HepG2 (cell line): ENCODE data around the gene MRPL58. TPM values are rescaled to one million over a fixed set of nuclear protein-coding genes. Genes with fewer than 3 reads are reported as not detected.

ENCODE experiments used
- ATAC-seq: fragments of 200-7000 bp; cut with Tn5 transposase; 3 replicates; pipeline ENCODE4 v1.9.1; 2020; ENCODE audit warnings: mild to moderate bottlenecking, moderate library complexity
- BruUV-seq: library from RNA; stranded (reverse); fragments of 400-500 nt; replicated peaks from 2 replicates; lab custom pipeline; 2021; lab: Mats Ljungman, UMichigan
- CTCF ChIA-PET: fragments of 300-600 bp; formaldehyde crosslinking; extraction: SDS; loops from one replicate; lab custom pipeline; 2021; ENCODE audit warnings: low total read pairs, inconsistent platforms, low intra/inter-chr PET ratio; lab: Yijun Ruan, JAX
- POLR2A ChIA-PET: fragments of 350-600 bp; sonication (Branson Sonifier 250); formaldehyde crosslinking; loops from one replicate; lab custom pipeline; 2020; ENCODE audit warnings: antibody characterized with exemption, inconsistent platforms; lab: Yijun Ruan, JAX
- DNase-seq: peaks from one replicate; pipeline ENCODE4 v3.0.0-alpha.2; 2015; ENCODE audit warnings: low spot score
- FAIRE-seq: peaks from 3 replicates; lab custom pipeline; 2011; peaks lifted over from hg19 to GRCh38; lab: Jason Lieb, UNC
- H2AFZ ChIP-seq: one replicate; pipeline ENCODE4 v1.6.1; 2011; ENCODE audit warnings: low read length, inconsistent platforms
- H3K27ac ChIP-seq: fragments of 300-600 bp; 3 replicates; pipeline ENCODE4 v1.8.0; 2011; ENCODE audit warnings: mixed run types, mild to moderate bottlenecking, mixed read lengths, low read length, inconsistent platforms; ENCODE audit not compliant: insufficient read depth; ENCODE audit errors: extremely low read length
- H3K27me3 ChIP-seq, 2 experiments: fragments of 200-600 bp in 1 of 2; 2 replicates in 1 of 2; 3 replicates in 1 of 2; pipeline versions ENCODE4 v1.6.0 to v1.8.0; 2011; ENCODE audit warnings: low read length in 2 of 2, mild to moderate bottlenecking in 2 of 2, moderate library complexity in 2 of 2, inconsistent platforms in 1 of 2; ENCODE audit not compliant: insufficient read depth in 2 of 2, control insufficient read depth in 1 of 2
- H3K36me3 ChIP-seq, 2 experiments: fragments of 200-600 bp in 1 of 2; replicated peaks in 1 of 2; 2 replicates in 1 of 2; 3 replicates in 1 of 2; pipeline versions ENCODE4 v1.5.1 to v1.8.0; 2011; ENCODE audit warnings: low read length in 2 of 2, inconsistent platforms in 1 of 2; ENCODE audit not compliant: insufficient read depth in 2 of 2, control insufficient read depth in 1 of 2
- H3K4me1 ChIP-seq: 2 replicates; pipeline ENCODE4 v1.5.1; 2012; ENCODE audit warnings: low read length, inconsistent platforms; ENCODE audit not compliant: insufficient read depth
- H3K4me2 ChIP-seq: 2 replicates; pipeline ENCODE4 v1.6.0; 2011; ENCODE audit warnings: low read depth, low read length, inconsistent platforms
- H3K4me3 ChIP-seq, 3 experiments: fragments of 200-600 bp in 1 of 3; sonication (generic), shearing (Covaris generic) in 1 of 3; replicated peaks in 1 of 3; 2 replicates each; pipeline ENCODE4 v1.5.1; 2011 to 2016; ENCODE audit warnings: low read length in 3 of 3, inconsistent platforms in 2 of 3, low read depth in 2 of 3, mild to moderate bottlenecking in 2 of 3, control low read depth in 1 of 3, mixed read lengths in 1 of 3; ENCODE audit not compliant: insufficient read depth in 1 of 3
- H3K79me2 ChIP-seq: one replicate; pipeline ENCODE4 v1.6.1; 2011; ENCODE audit warnings: low read length, inconsistent platforms; ENCODE audit not compliant: insufficient read depth
- H3K9ac ChIP-seq: 2 replicates; pipeline ENCODE4 v1.6.0; 2011; ENCODE audit warnings: mild to moderate bottlenecking, low read depth, low read length, inconsistent platforms; ENCODE audit not compliant: insufficient read depth
- H3K9me3 ChIP-seq: 2 replicates; pipeline ENCODE4 v1.5.1; 2012; ENCODE audit warnings: mild to moderate bottlenecking, low read length
- H4K20me1 ChIP-seq: 2 replicates; pipeline ENCODE4 v1.6.0; 2011; ENCODE audit warnings: inconsistent platforms, mild to moderate bottlenecking, low read length, moderate library complexity; ENCODE audit not compliant: insufficient read depth
- EEA1 ChIP-seq: sonication (generic); formaldehyde crosslinking; IDR thresholded peaks from 2 replicates; pipeline ENCODE4 v1.5.1; 2020; ENCODE audit warnings: mild to moderate bottlenecking, missing genetic modification reagents, borderline replicate concordance
- HMGXB4 ChIP-seq, 2 experiments: sonication (generic) in 1 of 2; formaldehyde crosslinking in 1 of 2; IDR thresholded peaks; 2 replicates each; pipeline versions ENCODE4 v1.4.0 to v1.6.1; 2018 to 2020; ENCODE audit warnings: missing genetic modification reagents in 2 of 2, borderline replicate concordance in 1 of 2, low read depth in 1 of 2, mild to moderate bottlenecking in 1 of 2, missing biosample characterization in 1 of 2
- MED13 ChIP-seq: sonication (generic); formaldehyde crosslinking; IDR thresholded peaks from 2 replicates; pipeline ENCODE4 v1.5.0; 2020; ENCODE audit warnings: missing genetic modification reagents
- MYNN ChIP-seq: sonication (generic); formaldehyde crosslinking; IDR thresholded peaks from 2 replicates; pipeline ENCODE4 v1.4.0; 2020; ENCODE audit warnings: mild to moderate bottlenecking, low read depth, missing genetic modification reagents
- PRDM15 ChIP-seq: sonication (generic); formaldehyde crosslinking; IDR thresholded peaks from 2 replicates; pipeline ENCODE4 v1.4.0; 2020; ENCODE audit warnings: missing genetic modification reagents
- SALL1 ChIP-seq: sonication (generic); formaldehyde crosslinking; IDR thresholded peaks from 2 replicates; pipeline ENCODE4 v1.8.0; 2022; ENCODE audit warnings: mild to moderate bottlenecking, missing genetic modification reagents
- SUZ12 ChIP-seq: fragments of 150-350 bp; IDR thresholded peaks from 2 replicates; pipeline ENCODE4 v1.6.1; 2014; ENCODE audit warnings: low read depth, low read length
- TBL1XR1 ChIP-seq: fragments of 150-350 bp; IDR thresholded peaks from 2 replicates; pipeline ENCODE4 v1.6.1; 2014; ENCODE audit warnings: borderline replicate concordance, low read length; ENCODE audit not compliant: partially characterized antibody
- ZC3H13 ChIP-seq: sonication (generic); formaldehyde crosslinking; IDR thresholded peaks from 2 replicates; pipeline ENCODE4 v1.8.1; 2023; ENCODE audit warnings: mild to moderate bottlenecking, missing genetic modification reagents, moderate library complexity
- ZFP62 ChIP-seq: sonication (generic); formaldehyde crosslinking; IDR thresholded peaks from 2 replicates; pipeline ENCODE4 v1.4.0; 2020; ENCODE audit warnings: missing genetic modification reagents
- ZNF230 ChIP-seq: sonication (generic); formaldehyde crosslinking; IDR thresholded peaks from 2 replicates; pipeline ENCODE4 v1.4.0; 2020; ENCODE audit warnings: mild to moderate bottlenecking, missing genetic modification reagents
- ZNF333 ChIP-seq: sonication (generic); formaldehyde crosslinking; IDR thresholded peaks from 2 replicates; pipeline ENCODE4 v1.4.0; 2020; ENCODE audit warnings: mild to moderate bottlenecking, missing genetic modification reagents, borderline replicate concordance
- ZNF44 ChIP-seq: sonication (generic); formaldehyde crosslinking; IDR thresholded peaks from 2 replicates; pipeline ENCODE4 v1.5.1; 2020; ENCODE audit warnings: mild to moderate bottlenecking, missing genetic modification reagents
- ZNF468 ChIP-seq: sonication (generic); formaldehyde crosslinking; IDR thresholded peaks from 2 replicates; pipeline ENCODE4 v1.8.0; 2022; ENCODE audit warnings: mild to moderate bottlenecking, moderate library complexity, missing genetic modification reagents
- ZNF710 ChIP-seq: sonication (generic); formaldehyde crosslinking; IDR thresholded peaks from 2 replicates; pipeline ENCODE4 v1.5.0; 2020; ENCODE audit warnings: mild to moderate bottlenecking, missing genetic modification reagents, borderline replicate concordance
- WGBS: methylation state at CpG from one replicate; pipeline ENCODE4 v1.1.6; 2017; ENCODE audit warnings: low lambda C conversion rate; 5-methylcytosine and 5-hydroxymethylcytosine counted together
- in situ Hi-C: cut with HindIII; loops from 2 replicates; pipeline ENCODE4 v1.10.0; 2017; ENCODE audit warnings: low pct_unique_long_range_greater_than_20kb; ENCODE audit not compliant: extremely low pct_ligation_motif_present
- intact Hi-C: fragments of 100-400 bp; cut with micrococcal nuclease; formaldehyde crosslinking; loops from one replicate; pipeline ENCODE4 v1.10.0; 2022; ENCODE audit not compliant: unreplicated experiment
- polyA plus RNA-seq, 8 experiments: library from polyadenylated mRNA; depleted of rRNA in 3 of 8; stranded (reverse) in 7 of 8; unstranded in 1 of 8; fragments of >200 nt; fragmentation: Illumina TruSeq in 4 of 8; extraction: Trizol in 4 of 8; gene quantifications; 2 replicates each; pipeline versions ENCODE4 v1.2.1 to v1.2.3, GENCODE V29; 2011 to 2016; ENCODE audit warnings: low read depth in 4 of 8, missing spikeins in 1 of 8, mixed read lengths in 1 of 8; ENCODE audit not compliant: insufficient read depth in 1 of 8
- total RNA-seq, 5 experiments: library from RNA; depleted of rRNA; stranded (reverse); fragments of >200 nt; fragmentation: Illumina TruSeq; extraction: Trizol; gene quantifications; 2 replicates each; pipeline ENCODE4 v1.2.3, GENCODE V29; 2016; ENCODE audit warnings: low read depth in 1 of 5

The MRPL58 gene
- total and polyA plus RNA-seq, 2 of the 13 experiments (the other 11 are each of a cell fraction or from before 2014, with no cell fraction given) = 44.9 to 68.9 TPM

GRCh38 chr17:75047398-75048098 lies 35.1 kb downstream of the MRPL58 start:
- Histone ChIP-seq H4K20me1 (no peaks in the 10 kb centered on the region; the same call in 1 of the 2 replicates), H3K4me2 (peak overlapping the region; percentile 93), H3K4me3 (peak overlapping the region; percentile 75 to 98 (median 90)), H3K9ac (peak overlapping the region; percentile 92), H3K9me3 (no peaks in the 10 kb centered on the region), H3K36me3 (peaks cover 4 to 18% of the 10 kb centered on the region in 2 experiments; a peak in 4 of 5 replicates), H3K27ac (peak overlapping the region; percentile 61), H3K79me2 (peaks cover 29% of the 10 kb centered on the region), H2AFZ (no peak overlapping the region), H3K27me3 (no peaks in the 10 kb centered on the region; a peak in 1 of 5 replicates), H3K4me1 (peaks cover 29% of the 10 kb centered on the region)
- ATAC-seq (no peak), DNase-seq (no peak), FAIRE-seq (no peak)
- BruUV-seq = no TSS peak
- 1% methylated on average over 17 of the region's 38 CpGs for WGBS
- in situ Hi-C loops = no loop called here
- ChIA-PET CTCF (no interaction called here), POLR2A (interaction anchor here (0.9 to 4.8 kb wide), 12 partner anchors 12 to 87 kb away, joined by 3 to 76 read pairs (median 6); partner anchors contain the start of genes ARMC7, HID1 and MRPL58)
- intact Hi-C loops = loop anchor here (5.0 kb wide), 1 partner anchor 40 kb away; the partner anchor contains the start of gene SLC16A5
- 0 out of 2 replicates have a peak, but pooled peaks have one; percentile 12 for TF ChIP-seq ZC3H13 (CRISPR knock-in tag)
- no peak for TF ChIP-seq SUZ12
- TF ChIP-seq MED13 (CRISPR knock-in tag) = peak; percentile 32; the same call in 1 of the 2 replicates
- TF ChIP-seq TBL1XR1 = no peak
- TF ChIP-seq ZNF333 (CRISPR knock-in tag) = 0 out of 2 replicates have a peak, but pooled peaks have one; percentile 64
- TF ChIP-seq ZNF710 (CRISPR knock-in tag) = 0 out of 2 replicates have a peak, but pooled peaks have one; percentile 12
- 0 out of 2 replicates have a peak, but pooled peaks have one; percentile 66 for TF ChIP-seq MYNN (CRISPR knock-in tag)
- no peak for TF ChIP-seq ZNF44 (CRISPR knock-in tag)
- TF ChIP-seq SALL1 = peak; percentile 42; the same call in 1 of the 2 replicates
- 0 out of 2 replicates have a peak, but pooled peaks have one; percentile 18 for TF ChIP-seq ZNF230 (CRISPR knock-in tag)
- peak; percentile 58 for TF ChIP-seq PRDM15 (CRISPR knock-in tag)
- 0 out of 2 replicates have a peak, but pooled peaks have one; percentile 48 for TF ChIP-seq ZNF468 (CRISPR knock-in tag)
- TF ChIP-seq EEA1 (CRISPR knock-in tag) = 0 out of 2 replicates have a peak, but pooled peaks have one; percentile 14
- TF ChIP-seq ZFP62 (CRISPR knock-in tag) = no peak
- 0 out of 4 replicates have a peak, but pooled peaks of 1 of the 2 experiments have one; percentile 31 for TF ChIP-seq HMGXB4 (CRISPR knock-in tag; IDR thresholded peaks at IDR 0.05; ENCODE audit: borderline replicate concordance in 1 of 2, low read depth in 1 of 2)
